NCI-H510A treated with DMSO at 0.1 percent for 48 hours (cell line): ENCODE data around the gene KHDC4.
"Not testable (repeated sequence)": the region's sequence is repeated elsewhere in the genome, so short reads cannot be mapped to it uniquely, and the experiment has no call there.

Experiments
- DNase-seq: peaks from one replicate; lab custom pipeline; 2025; lab: John Stamatoyannopoulos, UW

The KHDC4 gene

GRCh38 chr1:155940993-155941844 lies 7.0 kb upstream of the KHDC4 start, which contains the start of gene RXFP4:
RXFP4 (plus strand) TSS chr1:155941638; CDS start chr1:155941710, 72 bp downstream.
- DNase-seq: peak; percentile 20

GRCh38 chr1:155940482-155940992 lies 6.3 kb upstream of the KHDC4 start:
- peak; percentile 34 for DNase-seq

- DNase-seq: peak; percentile 65
Observed at GRCh38 chr1:155938220-155938627, 4.0 kb upstream of the KHDC4 start.

GRCh38 chr1:155934936-155935590 lies 850 bp upstream of the KHDC4 start:
- DNase-seq: peak; percentile 63

GRCh38 chr1:155933591-155934096 lies 569 bp downstream of the KHDC4 start:
- DNase-seq: no peak

- DNase-seq: no peak
Observed at GRCh38 chr1:155932487-155932886, 1.7 kb downstream of the KHDC4 start.

- DNase-seq: no peak
Observed at GRCh38 chr1:155932081-155932480, 2.1 kb downstream of the KHDC4 start.

GRCh38 chr1:155931332-155932038 lies 2.7 kb downstream of the KHDC4 start:
- DNase-seq: no peak

GRCh38 chr1:155930725-155931124 lies 3.5 kb downstream of the KHDC4 start:
- not testable (repeated sequence) for DNase-seq

- no peak for DNase-seq
Observed at GRCh38 chr1:155929057-155929456, 5.2 kb downstream of the KHDC4 start.

- DNase-seq: no peak
Observed at GRCh38 chr1:155925506-155925905, 8.7 kb downstream of the KHDC4 start.

GRCh38 chr1:155920717-155921116 lies 13.5 kb downstream of the KHDC4 start:
- DNase-seq: no peak

GRCh38 chr1:155919801-155920200 lies 14.4 kb downstream of the KHDC4 start:
- DNase-seq: no peak

GRCh38 chr1:155918660-155919059 lies 15.6 kb downstream of the KHDC4 start:
- no peak for DNase-seq

GRCh38 chr1:155913969-155914757 lies 20.1 kb downstream of the KHDC4 start:
- no peak for DNase-seq

- DNase-seq: no peak
Observed at GRCh38 chr1:155912056-155912536, 22.1 kb downstream of the KHDC4 start.

- DNase-seq: peak; percentile 63
Observed at GRCh38 chr1:155911156-155912055, 22.8 kb downstream of the KHDC4 start, which contains the start of gene RIT1. RIT1 (minus strand) TSS chr1:155911349; CDS start chr1:155910761, 588 bp downstream.

GRCh38 chr1:155910621-155911121 lies 23.5 kb downstream of the KHDC4 start:
- peak; percentile 52 for DNase-seq

GRCh38 chr1:155909894-155910293 lies 24.3 kb downstream of the KHDC4 start:
- DNase-seq: no peak

- DNase-seq: no peak
Observed at GRCh38 chr1:155904261-155904660, 30.0 kb downstream of the KHDC4 start.
